Uterus (tissue), 4 donors: ENCODE measurements around the gene ZSCAN10. TPM values are rescaled to one million over a fixed set of nuclear protein-coding genes. Genes with fewer than 3 reads are reported as not detected.

Experiments
- DNase-seq, 2 donors: peaks; one replicate each; pipeline ENCODE4 v3.0.0-alpha.2; 2019 to 2020
- H3K27ac ChIP-seq, 2 donors: fragments of 200-600 bp; sonication (generic); 1 replicate in 1 of 2; 2 replicates in 1 of 2; pipeline ENCODE4 v1.5.1; 2016 to 2018
- H3K27me3 ChIP-seq, 2 donors: fragments of 200-600 bp; sonication (generic); one replicate each; pipeline ENCODE4 v1.5.1; 2018 to 2019; ENCODE audit warnings: control low read depth in 1 of 2
- H3K36me3 ChIP-seq, 2 donors: fragments of 200-600 bp; sonication (generic); one replicate each; pipeline ENCODE4 v1.5.1; 2019; ENCODE audit warnings: control low read depth in 1 of 2
- H3K4me1 ChIP-seq, 2 donors: fragments of 200-600 bp; sonication (generic); one replicate each; pipeline ENCODE4 v1.5.1; 2018 to 2019; ENCODE audit warnings: control low read depth in 1 of 2
- H3K4me3 ChIP-seq, 2 donors: fragments of 200-600 bp; sonication (generic); 1 replicate in 1 of 2; 2 replicates in 1 of 2; pipeline ENCODE4 v1.5.1; 2018 to 2019; ENCODE audit warnings: mild to moderate bottlenecking in 1 of 2
- H3K9me3 ChIP-seq, 2 donors: fragments of 200-600 bp; sonication (generic); one replicate each; pipeline ENCODE4 v1.5.1; 2019; ENCODE audit warnings: control low read depth in 1 of 2
- CTCF ChIP-seq, 4 experiments: fragments of 200-600 bp in 2 of 4; fragments of 450-650 bp in 2 of 4; sonication (generic) in 2 of 4; IDR thresholded peaks; one replicate each; pipeline ENCODE4 v1.5.1; 2016 to 2019; ENCODE audit warnings: antibody characterized with exemption in 4 of 4, mild to moderate bottlenecking in 2 of 4, moderate library complexity in 1 of 4
- POLR2A ChIP-seq, 2 donors: fragments of 450-650 bp; IDR thresholded peaks; one replicate each; pipeline ENCODE4 v1.6.1; 2016; ENCODE audit warnings: antibody characterized with exemption in 2 of 2, mild to moderate bottlenecking in 1 of 2, moderate library complexity in 1 of 2
- intact Hi-C: fragments of 100-400 bp; cut with DNase I; formaldehyde crosslinking; loops from one replicate; pipeline ENCODE4 v1.15.1; 2023; ENCODE audit warnings: low total_unique reads
- total RNA-seq, 4 donors: library from RNA; depleted of rRNA in 3 of 4; stranded (reverse); fragments of >200 nt in 3 of 4; gene quantifications; one replicate each; pipeline versions ENCODE4 v1.1.0 to v1.2.4, GENCODE V29; 2014 to 2023
- donor health status: DM: yes; HTN: yes; CAD: no.

Gene ZSCAN10
- total RNA-seq, 4 donors from 2014 or later: not detected

GRCh38 chr16:3068487-3068886 lies 30.6 kb downstream of the ZSCAN10 start:
- no peak overlapping the region for H3K27ac ChIP-seq
- no peaks in the 10 kb centered on the region for H3K36me3 ChIP-seq
- H3K4me1 ChIP-seq: no peaks in the 10 kb centered on the region
- DNase-seq: no peak
- no peaks in the 10 kb centered on the region for H3K9me3 ChIP-seq
- H3K4me3 ChIP-seq: no peak overlapping the region
- intact Hi-C loops: no loop called here
- no peaks in the 10 kb centered on the region for H3K27me3 ChIP-seq
- TF ChIP-seq CTCF (IDR thresholded peaks at IDR 0.05): no peak
- TF ChIP-seq POLR2A (IDR thresholded peaks at IDR 0.05): no peak

GRCh38 chr16:3066440-3066748 lies 32.7 kb downstream of the ZSCAN10 start:
- no peak overlapping the region for H3K27ac ChIP-seq
- no peak overlapping the region for H3K4me3 ChIP-seq
- intact Hi-C loops: no loop called here

GRCh38 chr16:3065742-3066439 lies 33.2 kb downstream of the ZSCAN10 start:
- Histone ChIP-seq H3K27ac (no peak overlapping the region), H3K27me3 (no peaks in the 10 kb centered on the region), H3K36me3 (no peaks in the 10 kb centered on the region), H3K9me3 (no peaks in the 10 kb centered on the region), H3K4me1 (no peaks in the 10 kb centered on the region), H3K4me3 (no peak overlapping the region)
- no peak for DNase-seq
- intact Hi-C loops: no loop called here
- TF ChIP-seq POLR2A (IDR thresholded peaks at IDR 0.05): no peak
- no peak for TF ChIP-seq CTCF (IDR thresholded peaks at IDR 0.05)

More at GRCh38 chr16:3066440-3066748, 32.7 kb downstream of the ZSCAN10 start:
- H3K9me3 ChIP-seq: no peaks in the 10 kb centered on the region
- H3K27me3 ChIP-seq: no peaks in the 10 kb centered on the region
- no peak for TF ChIP-seq POLR2A (IDR thresholded peaks at IDR 0.05)
- TF ChIP-seq CTCF (IDR thresholded peaks at IDR 0.05): no peak
- H3K4me1 ChIP-seq: no peaks in the 10 kb centered on the region
- DNase-seq: no peak
- no peaks in the 10 kb centered on the region for H3K36me3 ChIP-seq

GRCh38 chr16:3065069-3065741 lies 33.9 kb downstream of the ZSCAN10 start, which contains the start of gene IL32:
Gene IL32, plus strand, starts transcription at chr16:3065640. Its CDS starts 172 bp downstream, at chr16:3065812.
- TF ChIP-seq CTCF (IDR thresholded peaks at IDR 0.05): no peak
- no peak within 1 kb of the TSS for H3K4me3 ChIP-seq
- H3K27ac ChIP-seq: peak within 1 kb of the TSS in 1 of 2 donors; percentile 15
- H3K9me3 ChIP-seq: no peaks in the 10 kb centered on the region
- intact Hi-C loops: no loop called here
- H3K4me1 ChIP-seq: no peaks in the 10 kb centered on the region
- no peaks in the 10 kb centered on the region for H3K36me3 ChIP-seq
- peak in 1 of 2 donors; percentile 53 for DNase-seq
- H3K27me3 ChIP-seq: no peaks in the 10 kb centered on the region

- no peaks in the 10 kb centered on the region for H3K9me3 ChIP-seq
- TF ChIP-seq POLR2A (IDR thresholded peaks at IDR 0.05): no peak
- no peak for TF ChIP-seq CTCF (IDR thresholded peaks at IDR 0.05)
- no peak overlapping the region for H3K27ac ChIP-seq
- H3K4me3 ChIP-seq: no peak overlapping the region
- DNase-seq: no peak
- peaks cover 0 to 5% of the 10 kb centered on the region in 2 donors for H3K4me1 ChIP-seq
- H3K27me3 ChIP-seq: no peaks in the 10 kb centered on the region
- H3K36me3 ChIP-seq: no peaks in the 10 kb centered on the region
- intact Hi-C loops: no loop called here
Measured at GRCh38 chr16:3063625-3064386, 35.3 kb downstream of the ZSCAN10 start.
